Stimulated activated naive CD8-positive, alpha-beta T cell treated with anti-CD3 and anti-CD28 coated beads, Interleukin-15, Interleukin-2, amounts not matched to agents 100 U/mL and 50 U/mL, for 24 hours (primary cell): ENCODE results near the gene CLBA1.

Source experiments
- ATAC-seq: fragments of 150-1000 bp; cut with Tn5 transposase; one replicate; pipeline ENCODE4 v1.10.0; 2021
- DNase-seq: peaks from one replicate; pipeline ENCODE4 v3.0.0; 2021

Gene CLBA1

DNA sequence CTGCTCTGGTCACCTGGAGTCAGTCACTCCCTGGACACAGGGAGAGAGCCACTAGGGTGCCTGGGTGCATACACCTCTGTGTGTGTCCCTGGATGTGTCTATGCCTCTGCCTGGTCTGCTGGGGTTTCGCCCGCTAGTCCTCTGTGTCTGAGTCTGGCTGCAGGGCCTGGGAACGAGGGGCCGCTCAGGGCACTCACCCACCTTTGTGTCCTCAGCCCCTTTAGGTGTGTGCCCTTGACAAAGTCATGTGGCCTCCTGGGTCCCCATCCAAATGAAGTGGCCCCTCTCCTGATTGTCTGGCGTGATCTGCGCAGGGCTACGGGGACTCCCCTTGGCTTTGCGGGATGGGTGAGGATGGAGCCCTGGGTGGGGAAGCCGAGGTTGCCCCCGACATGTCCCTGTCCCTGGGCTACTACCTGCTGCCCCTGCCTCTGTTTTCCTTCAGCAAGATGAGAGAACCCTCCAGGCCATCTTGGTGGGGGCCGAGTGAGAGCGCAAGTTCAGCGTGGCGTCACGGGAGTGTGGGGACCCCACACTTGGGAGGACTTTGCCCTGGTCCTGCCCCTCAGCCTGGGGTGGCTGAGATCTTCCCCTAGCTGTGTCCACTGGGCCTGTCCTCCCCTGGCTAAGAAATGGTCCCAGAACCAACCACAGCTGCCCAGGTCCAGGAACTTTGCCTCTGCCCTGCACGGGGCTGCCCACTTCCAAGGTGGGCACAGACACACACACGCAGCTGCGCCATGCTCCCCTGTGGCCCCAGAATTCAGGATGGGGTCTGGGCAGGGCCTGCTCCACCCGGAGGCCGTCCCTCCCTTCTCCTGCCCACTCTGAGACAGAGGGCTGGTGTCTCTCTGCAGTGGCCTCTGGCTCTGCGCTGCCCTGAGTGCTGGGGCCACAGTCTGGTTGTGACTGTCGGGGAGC is 4.7 kb upstream of the CLBA1 start:
- ATAC-seq (no peak), DNase-seq (no peak)

DNA sequence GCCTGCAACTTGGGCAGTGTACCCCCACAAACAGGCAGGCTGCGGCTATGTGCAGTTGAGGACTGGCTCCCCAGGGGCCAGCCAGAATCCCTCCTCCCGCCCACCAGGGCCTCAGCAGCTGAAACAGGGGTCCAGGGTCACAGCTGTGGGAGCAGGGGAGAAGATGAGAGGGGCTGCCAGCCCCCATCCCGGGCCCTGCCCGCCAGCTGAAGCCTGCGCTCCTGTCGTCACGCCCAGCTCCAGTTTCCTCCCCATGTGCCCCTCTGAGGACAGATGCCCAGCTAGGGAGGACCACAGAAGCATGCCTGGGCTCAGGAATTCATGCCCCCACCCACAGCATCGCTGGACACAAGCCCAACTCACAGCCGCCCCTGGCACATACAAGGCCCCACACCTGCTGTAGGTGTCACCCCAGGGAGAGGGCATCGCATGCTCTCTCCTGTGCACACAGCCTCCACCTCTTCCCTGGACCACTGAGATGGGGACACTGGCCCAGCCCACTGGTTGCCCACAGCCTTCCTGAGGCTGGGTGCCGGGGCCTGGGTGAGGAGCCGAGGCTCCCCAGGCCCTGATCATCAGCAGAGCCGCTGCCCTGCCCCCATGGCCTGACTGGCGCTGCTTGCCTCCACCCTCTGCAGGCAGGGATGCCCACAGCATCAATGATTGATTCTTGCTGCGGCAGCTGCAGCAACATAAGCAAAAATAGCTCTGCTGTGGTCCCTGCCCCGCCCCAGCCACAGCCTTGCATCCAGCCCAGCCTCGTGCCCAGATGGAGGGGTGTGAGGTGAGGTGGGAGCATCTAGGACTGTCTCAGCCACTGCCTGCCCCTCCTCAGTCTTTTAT is 3.7 kb upstream of the CLBA1 start:
- ATAC-seq (no peak), DNase-seq (no peak)

DNA sequence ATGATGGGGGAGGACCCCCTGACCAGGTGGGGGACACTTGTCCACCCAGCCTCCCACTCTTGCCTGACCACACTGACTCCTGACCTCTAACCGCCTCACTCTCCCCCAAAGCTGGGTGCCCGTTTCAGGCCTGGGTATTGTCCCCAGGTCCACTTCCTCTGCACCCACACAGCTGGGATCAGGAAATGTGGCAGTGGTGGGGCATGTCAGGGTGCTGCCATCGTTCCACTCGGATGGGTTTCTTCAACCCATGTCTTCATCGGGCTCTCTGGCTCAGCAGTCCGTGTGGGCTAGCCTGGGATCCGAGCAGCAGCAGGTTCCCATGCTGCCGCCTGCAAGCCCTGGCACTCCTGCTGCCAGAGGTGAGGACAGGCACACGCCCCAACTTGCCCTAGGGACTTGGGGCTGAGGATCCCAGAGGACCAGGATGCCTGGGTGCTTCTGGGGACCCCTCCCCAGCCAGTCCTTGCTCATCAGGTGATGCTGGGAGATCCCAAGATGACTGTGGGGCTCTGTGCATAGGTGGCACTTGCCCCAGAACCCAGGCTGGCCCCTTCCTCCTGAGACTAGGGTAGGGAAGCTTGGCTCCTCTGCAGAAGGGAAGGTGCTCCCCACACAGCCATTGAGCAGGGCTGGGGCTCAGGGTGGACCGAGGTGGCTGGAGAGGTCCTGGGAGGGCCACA is 2.9 kb upstream of the CLBA1 start:
- ATAC-seq (no peak), DNase-seq (no peak)

DNA sequence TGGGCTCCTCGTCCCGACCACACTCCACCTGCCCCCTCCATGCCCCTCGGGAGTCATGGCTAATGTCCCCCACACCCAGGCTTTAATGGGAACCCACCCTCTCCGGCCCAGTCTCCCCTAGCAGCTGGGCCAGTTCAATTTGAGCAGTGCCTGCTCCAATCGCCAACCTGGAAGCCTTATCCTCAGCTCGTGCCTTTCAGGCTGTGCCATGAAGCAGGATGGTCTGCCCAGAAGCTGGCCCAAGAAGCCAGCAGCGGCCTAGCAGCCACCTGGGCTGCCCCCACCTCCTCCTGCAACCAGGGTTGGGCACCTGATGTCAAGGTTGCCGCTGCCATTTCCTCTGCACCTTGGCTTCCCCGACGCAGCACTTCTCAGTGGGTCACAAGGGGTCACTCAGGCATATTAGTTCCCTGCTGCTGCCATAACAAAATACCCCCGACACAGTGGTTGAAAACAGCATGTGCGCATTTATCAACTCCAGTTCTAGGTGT is 2.3 kb upstream of the CLBA1 start:
- ATAC-seq (no peak), DNase-seq (no peak)

DNA sequence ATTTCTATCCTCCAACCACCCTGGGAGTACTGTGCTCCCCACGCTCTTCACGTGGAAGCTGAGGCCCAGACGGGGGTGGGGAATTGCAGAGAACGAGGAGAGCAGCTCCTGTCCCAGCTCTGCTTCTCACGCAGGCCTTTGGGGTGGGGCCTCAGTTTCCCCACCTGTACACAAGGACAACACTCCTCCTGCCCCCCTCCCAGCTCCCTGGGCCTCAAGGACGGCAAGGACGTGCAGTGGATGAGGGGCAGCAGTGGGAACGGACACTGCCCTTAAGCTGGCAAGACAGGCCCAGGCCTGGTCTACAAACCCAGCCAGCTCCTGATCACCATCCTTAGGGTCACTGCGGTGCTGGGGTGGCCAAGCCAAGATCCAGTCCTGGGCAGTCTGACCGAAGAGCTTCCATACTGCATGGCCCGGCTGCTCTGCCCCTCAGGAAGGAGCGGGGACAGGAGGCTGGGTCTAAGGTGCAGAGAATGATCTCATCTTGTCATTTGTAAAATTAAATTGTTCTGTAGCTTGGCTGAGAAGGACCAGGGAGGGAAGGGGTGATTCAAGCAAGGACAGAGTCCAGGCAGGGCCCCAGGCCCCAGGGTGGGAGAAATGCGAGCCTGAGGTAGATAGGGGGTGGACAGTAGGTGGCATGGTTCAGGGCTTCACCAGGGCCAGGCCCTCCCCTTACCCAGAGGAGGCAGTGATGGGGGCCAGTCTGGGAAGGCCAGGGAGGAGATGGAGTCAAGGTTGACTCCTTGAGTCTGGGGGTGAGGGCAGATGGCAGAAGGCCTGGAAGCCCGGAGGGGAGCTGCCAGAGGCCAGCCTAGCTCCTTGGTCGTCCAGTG is 1.3 kb upstream of the CLBA1 start:
- DNase-seq, result no peak
- ATAC-seq, result no peak

DNA sequence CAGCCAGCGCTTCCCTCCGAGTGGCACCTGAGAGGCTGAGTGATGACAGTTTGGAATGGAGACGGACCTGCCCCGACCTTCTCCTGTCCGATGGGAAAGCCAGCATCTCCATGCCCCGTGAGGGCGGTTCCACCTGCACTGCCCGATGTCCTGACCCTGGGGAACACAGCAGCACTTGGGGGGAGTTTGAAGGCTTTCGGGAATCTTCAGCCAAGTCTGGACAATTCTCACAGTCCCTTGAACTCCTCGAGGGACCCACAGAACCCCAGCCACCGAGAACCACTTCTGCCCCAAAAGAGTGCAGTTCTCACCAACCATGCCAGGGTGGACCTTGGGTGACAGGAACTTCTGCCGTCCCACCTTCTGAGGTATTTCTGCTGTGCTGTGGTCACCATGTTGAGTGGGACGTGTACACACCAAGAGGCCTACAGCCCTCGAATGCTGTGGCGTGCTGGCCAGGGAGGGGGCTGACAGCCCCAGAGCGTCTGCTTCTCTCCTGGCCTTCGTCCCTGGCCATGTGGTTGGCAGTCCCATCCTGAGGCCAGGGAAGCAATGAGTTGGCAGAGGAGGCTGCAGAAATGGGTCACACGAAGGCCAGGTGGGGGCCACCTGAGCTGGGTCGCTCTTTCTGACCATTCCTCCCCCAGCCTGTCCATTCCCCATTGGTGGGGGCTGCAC is 1.0 kb downstream of the CLBA1 start:
- no peak for ATAC-seq
- no peak for DNase-seq

DNA sequence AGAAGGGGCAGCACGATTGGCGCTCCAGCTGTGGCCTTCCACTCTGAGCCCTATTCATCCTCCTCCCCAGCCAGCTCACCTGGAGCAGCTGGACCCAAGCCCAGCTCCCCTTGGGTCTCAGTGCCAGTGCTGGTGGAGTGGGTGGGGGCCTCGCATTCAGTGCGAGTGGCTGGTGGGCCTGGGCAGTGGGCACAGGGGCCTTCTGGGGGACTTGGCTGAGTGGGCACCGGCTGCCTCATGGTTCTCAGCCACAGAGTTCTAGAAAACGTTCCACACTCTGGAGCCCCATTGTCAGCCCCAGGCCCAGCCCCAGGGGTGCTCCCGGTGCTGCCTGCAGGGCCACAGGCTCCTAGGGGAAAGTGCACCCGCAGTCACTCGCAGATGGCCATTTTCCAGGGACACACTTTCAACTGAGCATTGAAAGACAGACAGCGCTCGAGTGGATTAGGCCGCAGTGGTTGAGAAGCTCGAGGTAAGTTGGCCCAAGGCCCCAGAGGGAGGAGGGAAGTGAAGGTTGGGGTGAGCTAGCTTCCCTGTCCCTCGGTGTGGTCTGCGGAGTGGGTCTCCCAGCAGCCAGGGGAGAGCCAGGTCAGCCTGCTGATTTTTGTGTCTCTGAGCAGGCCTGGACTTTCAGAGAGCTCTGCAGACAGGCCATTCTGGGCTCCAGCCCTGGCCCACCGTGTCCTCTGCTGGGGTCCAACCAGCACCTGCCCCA is 3.8 kb downstream of the CLBA1 start:
- DNase-seq, result no peak
- no peak for ATAC-seq

DNA sequence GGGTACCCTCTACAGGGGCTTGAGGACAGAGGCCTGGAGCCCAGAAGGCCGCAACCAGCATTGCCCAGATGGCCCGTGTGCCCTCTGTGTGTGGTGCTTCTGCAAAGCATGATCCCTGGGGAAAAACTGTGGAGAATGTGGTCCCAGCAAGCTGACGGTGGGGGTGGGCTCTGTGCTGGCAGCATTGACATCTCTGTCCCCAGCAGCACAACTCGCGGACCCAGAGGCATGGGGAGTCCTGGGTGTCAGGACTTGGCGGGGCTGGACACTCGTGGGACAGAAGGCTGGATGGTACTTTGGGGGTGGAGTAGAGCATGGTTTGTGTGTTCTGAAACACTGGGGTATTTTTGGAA is 4.3 kb downstream of the CLBA1 start:
- DNase-seq (no peak), ATAC-seq (no peak)

DNA sequence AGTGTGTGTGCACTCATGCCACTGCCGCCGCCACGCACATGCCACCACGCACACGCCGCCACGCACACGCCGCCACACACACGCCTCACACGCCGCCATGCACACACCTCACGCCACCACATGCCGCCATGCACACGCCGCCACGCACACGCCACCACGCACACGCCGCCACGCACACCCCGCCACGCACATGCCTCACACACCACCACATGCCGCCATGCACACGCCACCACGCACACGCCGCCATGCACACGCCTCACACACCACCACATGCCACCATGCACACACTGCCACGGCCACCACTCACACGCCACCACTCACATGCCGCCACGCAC is 6.3 kb downstream of the CLBA1 start:
- ATAC-seq (no peak), DNase-seq (no peak)

DNA sequence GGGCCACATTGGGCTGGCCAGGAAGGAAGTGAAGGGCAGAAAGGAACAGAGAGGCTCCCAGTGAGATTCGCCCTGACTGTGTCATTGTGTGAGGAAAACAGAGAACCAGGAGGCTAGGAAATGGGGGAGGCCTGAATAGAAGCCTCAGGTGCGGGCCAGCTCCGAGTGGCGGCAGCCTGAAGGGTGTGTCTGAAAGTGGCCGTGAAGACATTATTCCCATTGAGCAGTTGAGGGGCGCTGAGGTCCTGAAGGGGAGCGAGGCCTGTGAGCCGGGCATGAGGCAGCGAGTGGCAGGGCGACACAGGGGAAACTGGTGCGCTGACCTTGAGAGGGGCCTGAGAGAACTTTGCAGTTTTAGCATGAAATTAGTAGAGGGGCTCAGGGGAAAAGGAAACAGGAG is 6.9 kb downstream of the CLBA1 start:
- ATAC-seq, result no peak
- no peak for DNase-seq

DNA sequence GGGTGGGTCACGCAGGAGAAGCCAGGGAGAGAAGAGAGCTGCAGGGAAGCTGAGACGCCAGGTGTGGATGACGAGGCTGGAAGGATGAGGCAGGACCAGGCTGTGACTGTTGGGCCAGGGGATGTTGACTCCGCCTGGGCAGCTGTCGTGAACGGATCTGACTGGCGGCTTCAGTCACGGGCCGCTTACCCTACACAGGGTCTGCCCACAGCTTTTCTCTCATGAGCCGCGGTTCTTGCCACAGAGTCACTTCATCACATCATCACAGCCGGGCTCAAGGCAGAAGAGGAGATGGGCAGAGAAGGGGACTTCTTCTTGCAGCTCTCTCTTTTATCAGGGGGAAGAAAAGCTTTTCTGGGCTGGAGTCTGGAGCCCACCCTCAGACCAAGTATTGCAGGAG is 7.7 kb downstream of the CLBA1 start:
- no peak for DNase-seq
- ATAC-seq, result no peak

DNA sequence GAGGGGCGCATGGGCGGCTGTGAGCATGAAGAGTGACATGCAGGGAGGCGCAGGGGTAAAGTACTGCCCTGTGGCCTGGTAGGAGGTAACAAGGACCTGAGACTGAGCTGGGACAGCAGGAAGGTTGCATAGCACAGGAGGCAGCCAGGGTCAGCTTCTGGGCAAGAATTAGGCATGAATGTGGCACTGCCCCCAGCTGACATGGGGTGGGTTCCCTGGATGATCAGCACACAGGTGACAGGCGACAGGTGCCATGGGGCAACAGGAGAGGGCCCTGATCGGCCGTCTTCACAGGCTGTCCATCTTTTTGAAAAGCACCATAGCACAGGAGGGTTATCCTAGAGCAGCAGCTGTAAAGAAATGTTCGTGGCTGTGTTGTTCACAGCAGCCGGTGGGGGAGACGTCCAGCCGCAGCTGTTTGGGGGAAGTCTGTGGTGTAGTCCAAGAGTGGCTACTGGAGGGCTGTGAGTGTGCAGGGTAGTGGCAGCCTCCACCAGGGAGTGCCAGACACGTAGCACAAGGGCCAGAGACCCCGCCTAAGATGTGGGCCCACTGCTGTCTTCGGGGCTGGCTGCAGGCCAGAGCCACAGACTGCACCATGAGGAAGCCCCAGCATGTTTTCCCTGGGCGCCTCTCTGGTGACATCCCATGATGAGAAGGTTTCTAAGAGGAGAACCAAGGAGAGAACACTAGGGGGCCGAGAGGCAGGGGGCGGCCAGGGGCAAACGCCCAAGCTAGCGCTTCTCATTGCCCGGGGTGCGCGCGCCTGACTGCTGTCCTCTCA is 8.4 kb downstream of the CLBA1 start:
- no peak for ATAC-seq
- DNase-seq, result no peak

DNA sequence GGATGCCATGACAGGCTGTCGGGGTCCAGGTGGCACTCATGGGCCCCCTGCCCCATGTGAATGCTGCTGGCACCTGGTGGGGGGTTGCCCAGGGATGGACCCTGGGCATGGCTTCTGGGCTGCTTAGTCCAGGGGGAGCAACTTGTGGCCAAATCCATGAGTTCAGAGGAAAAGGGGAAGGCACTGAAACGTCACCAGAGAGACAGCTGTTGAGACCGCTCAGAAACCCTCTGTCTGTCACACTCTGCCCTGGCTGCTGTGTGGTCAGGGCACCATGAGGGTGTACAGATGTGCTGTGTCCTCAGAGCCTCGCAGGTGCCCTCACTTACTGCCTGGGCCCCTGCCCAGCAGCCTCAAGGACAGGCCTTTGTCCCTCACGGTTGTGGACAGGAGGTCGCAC is 9.4 kb downstream of the CLBA1 start:
- no peak for ATAC-seq
- no peak for DNase-seq

DNA sequence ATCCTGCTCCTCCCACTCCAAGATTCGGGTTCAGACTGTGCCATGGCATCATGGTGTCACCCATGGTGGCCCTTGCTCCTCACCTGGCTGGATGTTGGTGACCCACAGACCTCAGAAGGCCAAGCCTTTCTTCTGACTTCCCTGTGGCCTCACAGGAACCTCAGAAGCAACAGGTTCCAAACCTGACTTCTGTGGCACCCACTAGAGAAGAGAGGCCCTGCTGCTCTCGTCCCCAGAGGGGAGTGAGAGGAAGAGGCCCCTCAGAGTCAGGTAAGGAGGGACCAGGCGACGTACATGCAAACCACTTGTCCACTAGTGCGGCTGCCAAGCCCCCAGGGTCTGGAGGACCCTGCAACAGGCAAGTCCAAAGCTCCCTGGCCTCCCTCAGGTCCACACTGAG is 10.4 kb downstream of the CLBA1 start:
- DNase-seq, result no peak
- ATAC-seq, result no peak

DNA sequence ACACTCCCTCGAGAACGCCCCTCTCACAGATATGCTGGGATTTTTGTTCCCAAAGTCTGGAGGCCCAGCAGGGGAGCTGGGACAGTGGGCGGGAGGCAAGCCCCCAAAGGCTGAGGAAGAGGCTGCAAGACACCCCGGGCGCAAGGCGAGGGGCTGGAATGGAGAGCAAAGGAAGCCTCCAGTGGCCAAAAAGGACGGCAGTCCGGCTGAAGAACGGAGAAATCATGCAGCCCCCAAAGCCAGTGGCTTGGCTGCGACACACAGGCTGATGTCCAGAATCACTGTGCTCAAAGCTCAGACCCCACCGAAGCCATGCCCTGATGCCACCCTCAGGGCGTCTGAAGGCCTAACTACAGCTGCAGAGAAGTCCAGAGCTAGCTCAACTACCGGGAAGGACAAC is 10.9 kb downstream of the CLBA1 start:
- no peak for DNase-seq
- no peak for ATAC-seq

DNA sequence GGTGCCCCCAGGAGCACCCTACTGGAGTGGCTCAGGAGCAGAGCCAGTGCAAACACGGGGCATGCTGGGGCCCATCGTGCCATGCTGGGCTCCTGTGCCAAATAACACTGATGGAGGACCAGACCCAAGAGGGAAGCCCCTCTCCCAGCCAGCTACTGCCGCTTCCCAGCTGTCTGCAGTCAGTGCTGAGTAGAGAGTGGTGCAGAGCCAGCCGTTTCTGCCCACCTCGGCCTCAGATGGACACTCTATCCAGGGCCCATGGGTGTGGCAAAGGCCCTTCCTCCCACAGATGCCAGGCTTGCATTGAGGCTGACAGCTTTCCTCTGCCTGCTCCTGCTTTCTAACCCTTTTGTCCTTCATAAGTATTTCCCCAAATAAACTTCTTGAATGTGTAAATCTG is 13.2 kb downstream of the CLBA1 start:
- no peak for ATAC-seq
- no peak for DNase-seq

DNA sequence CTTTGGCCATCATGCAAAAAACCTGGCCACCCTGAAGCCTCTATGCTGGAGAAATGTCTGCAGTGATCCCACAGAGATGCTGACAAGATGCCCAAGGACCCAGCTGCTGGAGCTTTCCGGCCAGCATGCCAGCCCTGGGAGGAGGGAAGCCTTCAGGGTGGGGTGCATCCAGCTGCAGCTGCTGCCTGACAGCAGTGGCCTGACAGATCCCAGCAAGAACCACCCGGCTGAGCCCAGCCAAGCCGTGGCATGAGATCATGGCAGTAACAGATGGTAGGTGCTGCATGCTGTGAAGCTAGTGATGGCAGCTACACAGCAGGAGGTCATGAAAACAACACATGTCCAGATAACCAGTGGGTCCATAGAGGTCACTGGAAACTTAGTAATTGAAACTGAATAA is 13.8 kb downstream of the CLBA1 start:
- ATAC-seq (no peak), DNase-seq (no peak)

DNA sequence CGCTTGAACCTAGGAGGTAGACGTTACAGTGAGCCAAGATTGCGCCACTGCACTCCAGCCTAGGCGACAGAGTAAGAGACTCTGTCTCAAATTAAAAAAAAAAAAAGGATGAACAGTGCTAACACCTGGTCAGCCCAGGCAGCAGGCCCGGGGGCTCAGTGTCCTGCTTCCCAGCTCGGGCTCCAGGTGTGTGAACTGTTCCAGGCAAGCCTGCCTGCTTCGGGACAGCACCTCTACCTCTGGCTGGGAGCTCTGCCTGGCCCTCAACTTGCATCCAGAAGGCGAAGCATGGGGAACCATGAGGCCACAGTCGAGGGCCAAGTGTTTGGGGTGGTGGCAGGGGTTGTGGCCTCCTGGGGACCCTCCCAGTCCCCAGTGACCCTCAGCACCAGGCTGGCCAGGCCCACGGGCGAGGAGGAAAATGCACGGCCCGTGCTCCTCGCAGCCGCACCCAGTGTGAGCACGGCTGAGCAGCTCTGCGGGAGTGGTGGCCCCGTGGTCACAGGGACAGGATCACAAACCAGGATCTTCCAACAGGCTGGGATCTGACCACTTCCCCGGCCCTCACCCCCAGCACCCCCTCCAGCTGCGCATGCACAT is 19.8 kb downstream of the CLBA1 start:
- ATAC-seq, result peak; percentile 10
- no peak for DNase-seq
